GM18520 (cell line): ENCODE data around the gene SPATA1.
"Not testable (repeated sequence)": the region's sequence is repeated elsewhere in the genome, so short reads cannot be mapped to it uniquely, and the experiment has no call there.

Experiments
- ATAC-seq: cut with Tn5 transposase; IDR thresholded peaks from one replicate; pipeline ENCODE4 v1.9.1; 2021; ENCODE audit not compliant: unreplicated experiment

Gene SPATA1

GRCh38 chr1:84506002-84506728, at the start of gene SPATA1, which contains the start of gene GNG5:
TSS of gene SPATA1 (plus strand) at chr1:84506386. CDS start at chr1:84516360, 9,974 bp downstream.
TSS of gene GNG5 (minus strand) at chr1:84506581. CDS start at chr1:84506091, 490 bp downstream.
- ATAC-seq = peak; percentile 70

GRCh38 chr1:84462118-84462517, 44.1 kb upstream of the SPATA1 start:
- no peak for ATAC-seq

- ATAC-seq = no peak
Measured at GRCh38 chr1:84467298-84467697, 38.9 kb upstream of the SPATA1 start.

- ATAC-seq = no peak
Measured at GRCh38 chr1:84476225-84476624, 30.0 kb upstream of the SPATA1 start.

GRCh38 chr1:84478876-84479868, 27.0 kb upstream of the SPATA1 start, which contains the start of gene RPF1:
TSS of gene RPF1 (plus strand) at chr1:84479266. CDS start at chr1:84479282, 16 bp downstream.
- ATAC-seq = peak; percentile 72

GRCh38 chr1:84479998-84480397, 26.2 kb upstream of the SPATA1 start:
- ATAC-seq = no peak

GRCh38 chr1:84480650-84481049, 25.5 kb upstream of the SPATA1 start:
- ATAC-seq = no peak

GRCh38 chr1:84481317-84481716, 24.9 kb upstream of the SPATA1 start:
- no peak for ATAC-seq

- ATAC-seq = no peak
Measured at GRCh38 chr1:84488107-84488506, 18.1 kb upstream of the SPATA1 start.

GRCh38 chr1:84489766-84490165, 16.4 kb upstream of the SPATA1 start:
- ATAC-seq = no peak

GRCh38 chr1:84492726-84493125, 13.5 kb upstream of the SPATA1 start:
- no peak for ATAC-seq

GRCh38 chr1:84493747-84494146, 12.4 kb upstream of the SPATA1 start:
- no peak for ATAC-seq

GRCh38 chr1:84496498-84496897, 9.7 kb upstream of the SPATA1 start:
- no peak for ATAC-seq

- no peak for ATAC-seq
Measured at GRCh38 chr1:84497631-84498275, 8.4 kb upstream of the SPATA1 start.

- no peak for ATAC-seq
Measured at GRCh38 chr1:84502927-84503326, 3.3 kb upstream of the SPATA1 start.

- no peak for ATAC-seq
Measured at GRCh38 chr1:84504580-84505492, 1.4 kb upstream of the SPATA1 start.

GRCh38 chr1:84505493-84506001, 639 bp upstream of the SPATA1 start:
- peak; percentile 7 for ATAC-seq

GRCh38 chr1:84506729-84507453, 705 bp downstream of the SPATA1 start:
- no peak for ATAC-seq

GRCh38 chr1:84507887-84508286, 1.7 kb downstream of the SPATA1 start:
- not testable (repeated sequence) for ATAC-seq
